HepG2 (cell line): ENCODE results near the gene BMPR1B. TPM values are rescaled to one million over a fixed set of nuclear protein-coding genes. Genes with fewer than 3 reads are reported as not detected.

Experiments used
- ATAC-seq: fragments of 200-7000 bp; cut with Tn5 transposase; 3 replicates; pipeline ENCODE4 v1.9.1; 2020; ENCODE audit warnings: mild to moderate bottlenecking, moderate library complexity
- BruUV-seq: library from RNA; stranded (reverse); fragments of 400-500 nt; replicated peaks from 2 replicates; lab custom pipeline; 2021; lab: Mats Ljungman, UMichigan
- CTCF ChIA-PET: fragments of 300-600 bp; formaldehyde crosslinking; extraction: SDS; loops from one replicate; lab custom pipeline; 2021; ENCODE audit warnings: low total read pairs, inconsistent platforms, low intra/inter-chr PET ratio; lab: Yijun Ruan, JAX
- POLR2A ChIA-PET: fragments of 350-600 bp; sonication (Branson Sonifier 250); formaldehyde crosslinking; loops from one replicate; lab custom pipeline; 2020; ENCODE audit warnings: antibody characterized with exemption, inconsistent platforms; lab: Yijun Ruan, JAX
- DNase-seq: peaks from one replicate; pipeline ENCODE4 v3.0.0-alpha.2; 2015; ENCODE audit warnings: low spot score
- FAIRE-seq: peaks from 3 replicates; lab custom pipeline; 2011; peaks lifted over from hg19 to GRCh38; lab: Jason Lieb, UNC
- H2AFZ ChIP-seq: one replicate; pipeline ENCODE4 v1.6.1; 2011; ENCODE audit warnings: low read length, inconsistent platforms
- H3K27ac ChIP-seq: fragments of 300-600 bp; 3 replicates; pipeline ENCODE4 v1.8.0; 2011; ENCODE audit warnings: mixed run types, mild to moderate bottlenecking, mixed read lengths, low read length, inconsistent platforms; ENCODE audit not compliant: insufficient read depth; ENCODE audit errors: extremely low read length
- H3K27me3 ChIP-seq, 2 experiments: fragments of 200-600 bp in 1 of 2; 2 replicates in 1 of 2; 3 replicates in 1 of 2; pipeline versions ENCODE4 v1.6.0 to v1.8.0; 2011; ENCODE audit warnings: low read length in 2 of 2, mild to moderate bottlenecking in 2 of 2, moderate library complexity in 2 of 2, inconsistent platforms in 1 of 2; ENCODE audit not compliant: insufficient read depth in 2 of 2, control insufficient read depth in 1 of 2
- H3K36me3 ChIP-seq, 2 experiments: fragments of 200-600 bp in 1 of 2; replicated peaks in 1 of 2; 2 replicates in 1 of 2; 3 replicates in 1 of 2; pipeline versions ENCODE4 v1.5.1 to v1.8.0; 2011; ENCODE audit warnings: low read length in 2 of 2, inconsistent platforms in 1 of 2; ENCODE audit not compliant: insufficient read depth in 2 of 2, control insufficient read depth in 1 of 2
- H3K4me1 ChIP-seq: 2 replicates; pipeline ENCODE4 v1.5.1; 2012; ENCODE audit warnings: low read length, inconsistent platforms; ENCODE audit not compliant: insufficient read depth
- H3K4me2 ChIP-seq: 2 replicates; pipeline ENCODE4 v1.6.0; 2011; ENCODE audit warnings: low read depth, low read length, inconsistent platforms
- H3K4me3 ChIP-seq, 3 experiments: fragments of 200-600 bp in 1 of 3; sonication (generic), shearing (Covaris generic) in 1 of 3; replicated peaks in 1 of 3; 2 replicates each; pipeline ENCODE4 v1.5.1; 2011 to 2016; ENCODE audit warnings: low read length in 3 of 3, inconsistent platforms in 2 of 3, low read depth in 2 of 3, mild to moderate bottlenecking in 2 of 3, control low read depth in 1 of 3, mixed read lengths in 1 of 3; ENCODE audit not compliant: insufficient read depth in 1 of 3
- H3K79me2 ChIP-seq: one replicate; pipeline ENCODE4 v1.6.1; 2011; ENCODE audit warnings: low read length, inconsistent platforms; ENCODE audit not compliant: insufficient read depth
- H3K9ac ChIP-seq: 2 replicates; pipeline ENCODE4 v1.6.0; 2011; ENCODE audit warnings: mild to moderate bottlenecking, low read depth, low read length, inconsistent platforms; ENCODE audit not compliant: insufficient read depth
- H3K9me3 ChIP-seq: 2 replicates; pipeline ENCODE4 v1.5.1; 2012; ENCODE audit warnings: mild to moderate bottlenecking, low read length
- H4K20me1 ChIP-seq: 2 replicates; pipeline ENCODE4 v1.6.0; 2011; ENCODE audit warnings: inconsistent platforms, mild to moderate bottlenecking, low read length, moderate library complexity; ENCODE audit not compliant: insufficient read depth
- CSRNP1 ChIP-seq: sonication (generic); formaldehyde crosslinking; IDR thresholded peaks from 2 replicates; pipeline ENCODE4 v1.8.1; 2023; ENCODE audit warnings: mild to moderate bottlenecking, missing genetic modification reagents
- DR1 ChIP-seq: sonication (generic); formaldehyde crosslinking; IDR thresholded peaks from 2 replicates; pipeline ENCODE4 v1.8.0; 2021; ENCODE audit warnings: mild to moderate bottlenecking, missing genetic modification reagents, inconsistent platforms
- FLYWCH1 ChIP-seq: sonication (generic); formaldehyde crosslinking; IDR thresholded peaks from 2 replicates; pipeline ENCODE4 v1.8.1; 2023; ENCODE audit warnings: mild to moderate bottlenecking, missing genetic modification reagents
- HOXA5 ChIP-seq: sonication (generic); formaldehyde crosslinking; IDR thresholded peaks from 2 replicates; pipeline ENCODE4 v1.4.0; 2020; ENCODE audit warnings: missing genetic modification reagents
- MAFG ChIP-seq: sonication (generic); formaldehyde crosslinking; IDR thresholded peaks from 2 replicates; pipeline ENCODE4 v1.5.1; 2020; ENCODE audit warnings: mild to moderate bottlenecking, missing genetic modification reagents
- SAFB2 ChIP-seq: sonication (generic); formaldehyde crosslinking; IDR thresholded peaks from 2 replicates; pipeline ENCODE4 v1.5.1; 2020; ENCODE audit warnings: missing genetic modification reagents, low read depth, mild to moderate bottlenecking, borderline replicate concordance
- STAT5B ChIP-seq: sonication (generic); formaldehyde crosslinking; IDR thresholded peaks from 2 replicates; pipeline ENCODE4 v1.4.0; 2020; ENCODE audit warnings: missing genetic modification reagents
- ZNF335 ChIP-seq: sonication (generic); formaldehyde crosslinking; IDR thresholded peaks from 2 replicates; pipeline ENCODE4 v1.4.0; 2020; ENCODE audit warnings: missing genetic modification reagents
- ZNF451 ChIP-seq: sonication (generic); formaldehyde crosslinking; IDR thresholded peaks from 2 replicates; pipeline ENCODE4 v1.5.0; 2020; ENCODE audit warnings: mild to moderate bottlenecking, missing genetic modification reagents
- WGBS: methylation state at CpG from one replicate; pipeline ENCODE4 v1.1.6; 2017; ENCODE audit warnings: low lambda C conversion rate; 5-methylcytosine and 5-hydroxymethylcytosine counted together
- in situ Hi-C: cut with HindIII; loops from 2 replicates; pipeline ENCODE4 v1.10.0; 2017; ENCODE audit warnings: low pct_unique_long_range_greater_than_20kb; ENCODE audit not compliant: extremely low pct_ligation_motif_present
- intact Hi-C: fragments of 100-400 bp; cut with micrococcal nuclease; formaldehyde crosslinking; loops from one replicate; pipeline ENCODE4 v1.10.0; 2022; ENCODE audit not compliant: unreplicated experiment
- polyA plus RNA-seq, 8 experiments: library from polyadenylated mRNA; depleted of rRNA in 3 of 8; stranded (reverse) in 7 of 8; unstranded in 1 of 8; fragments of >200 nt; fragmentation: Illumina TruSeq in 4 of 8; extraction: Trizol in 4 of 8; gene quantifications; 2 replicates each; pipeline versions ENCODE4 v1.2.1 to v1.2.3, GENCODE V29; 2011 to 2016; ENCODE audit warnings: low read depth in 4 of 8, missing spikeins in 1 of 8, mixed read lengths in 1 of 8; ENCODE audit not compliant: insufficient read depth in 1 of 8
- total RNA-seq, 5 experiments: library from RNA; depleted of rRNA; stranded (reverse); fragments of >200 nt; fragmentation: Illumina TruSeq; extraction: Trizol; gene quantifications; 2 replicates each; pipeline ENCODE4 v1.2.3, GENCODE V29; 2016; ENCODE audit warnings: low read depth in 1 of 5

BMPR1B gene
- total and polyA plus RNA-seq, 2 of the 13 experiments (the other 11 are each of a cell fraction or from before 2014, with no cell fraction given) = 0.07 TPM; not detected in 1

GRCh38 chr4:94877973-94878372 is 120.2 kb downstream of the BMPR1B start:
- Histone ChIP-seq H3K4me2 (no peak overlapping the region), H3K4me3 (no peak overlapping the region), H3K27me3 (no peaks in the 10 kb centered on the region; a peak in 1 of 5 replicates), H3K4me1 (no peaks in the 10 kb centered on the region), H3K9me3 (no peaks in the 10 kb centered on the region), H3K27ac (no peak overlapping the region), H2AFZ (no peak overlapping the region), H3K36me3 (no peaks in the 10 kb centered on the region), H4K20me1 (no peaks in the 10 kb centered on the region), H3K79me2 (no peaks in the 10 kb centered on the region), H3K9ac (no peak overlapping the region)
- ATAC-seq = no peak
- intact Hi-C loops (no loop called here), in situ Hi-C loops (no loop called here)
- DNase-seq = no peak
- TF ChIP-seq CSRNP1 (CRISPR knock-in tag) = no peak
- ChIA-PET POLR2A (no interaction called here), CTCF (no interaction called here)
- no peak for FAIRE-seq
- WGBS = 13% methylated on average over 2 of the region's 2 CpGs
- no TSS peak for BruUV-seq

DNA sequence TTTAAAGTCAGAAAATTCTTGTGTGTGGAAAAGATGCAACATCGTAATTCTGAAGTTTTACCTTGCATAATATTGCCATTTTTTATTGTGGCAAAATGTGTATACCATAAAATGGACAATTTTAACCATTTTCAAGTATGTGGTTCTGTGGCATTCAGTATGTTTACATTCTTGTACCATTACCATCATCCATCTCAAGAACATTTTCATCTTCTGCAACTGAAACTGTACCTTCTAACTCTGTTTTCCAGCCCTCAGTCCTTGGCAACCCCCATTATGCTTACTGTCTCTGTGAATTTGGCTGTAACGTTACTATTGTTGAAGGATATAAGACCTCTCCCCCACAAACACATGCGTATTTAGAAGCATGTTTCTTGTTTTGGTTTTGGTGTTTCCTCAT is 123.2 kb downstream of the BMPR1B start:
- POLR2A ChIA-PET = no interaction called here
- Histone ChIP-seq H3K4me3 (no peak overlapping the region), H3K79me2 (no peaks in the 10 kb centered on the region), H3K9ac (no peak overlapping the region), H3K27ac (no peak overlapping the region), H3K9me3 (no peaks in the 10 kb centered on the region), H3K4me1 (no peaks in the 10 kb centered on the region), H4K20me1 (no peaks in the 10 kb centered on the region), H3K27me3 (no peaks in the 10 kb centered on the region; a peak in 1 of 5 replicates), H2AFZ (no peak overlapping the region), H3K4me2 (no peak overlapping the region), H3K36me3 (no peaks in the 10 kb centered on the region)
- ATAC-seq = no peak
- no peak for FAIRE-seq
- DNase-seq = no peak
- no TSS peak for BruUV-seq
- intact Hi-C loops (no loop called here), in situ Hi-C loops (no loop called here)
- WGBS = 28% methylated on average over 3 of the region's 3 CpGs
- CTCF ChIA-PET = no interaction called here
- TF ChIP-seq HOXA5 = no peak
- TF ChIP-seq FLYWCH1 (CRISPR knock-in tag) = no peak
- no peak for TF ChIP-seq DR1 (CRISPR knock-in tag)
- no peak for TF ChIP-seq STAT5B (CRISPR knock-in tag)
- no peak for TF ChIP-seq ZNF451 (CRISPR knock-in tag)
- TF ChIP-seq ZNF335 (CRISPR knock-in tag) = no peak
- TF ChIP-seq SAFB2 (CRISPR knock-in tag) = no peak
- TF ChIP-seq MAFG = no peak
